HG02588 (cell line): ENCODE results near the gene CHST11.
A peak's percentile ranks its signal among the peaks of the same experiment; 100 is the strongest.

Experiments used
- ATAC-seq: cut with Tn5 transposase; IDR thresholded peaks from one replicate; pipeline ENCODE4 v1.9.1; 2021; ENCODE audit warnings: mild to moderate bottlenecking, moderate library complexity; ENCODE audit not compliant: unreplicated experiment

Gene CHST11

DNA sequence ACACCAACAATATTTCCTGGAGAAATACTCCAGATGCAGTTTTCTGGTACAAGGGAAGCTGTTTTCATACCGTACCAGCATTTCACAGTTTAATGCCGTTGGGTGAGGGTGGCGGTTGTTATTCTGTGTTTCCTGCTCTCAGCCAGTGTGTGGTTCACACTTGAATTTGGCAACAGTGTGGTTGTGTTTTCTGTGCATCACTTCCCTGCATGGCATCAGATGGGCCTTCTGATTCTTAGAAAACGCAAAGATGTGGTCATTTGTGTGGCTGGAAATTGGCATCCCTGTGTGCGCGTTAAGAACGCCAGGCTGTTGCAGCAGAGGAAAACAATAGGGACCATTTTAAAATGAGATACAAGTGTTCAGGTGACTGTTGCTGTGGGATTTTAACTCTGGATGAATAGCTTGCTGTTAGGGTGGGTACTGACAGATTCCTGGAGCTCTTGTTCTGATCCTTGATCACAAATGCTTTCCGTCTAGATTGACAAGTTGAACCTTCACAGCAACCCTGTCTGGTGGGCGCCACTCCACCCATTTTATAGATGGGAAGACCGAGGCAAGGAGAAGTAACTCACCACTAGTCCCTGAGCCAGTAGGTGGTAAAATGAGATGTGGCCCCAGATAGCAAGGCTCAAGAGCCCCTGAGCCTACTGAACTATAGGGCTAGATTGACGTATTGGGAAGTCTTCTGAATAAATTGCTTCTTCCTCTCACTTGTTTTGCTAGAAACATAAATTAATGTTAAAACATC lies 231.2 kb downstream of the CHST11 start:
- ATAC-seq, result no peak

DNA sequence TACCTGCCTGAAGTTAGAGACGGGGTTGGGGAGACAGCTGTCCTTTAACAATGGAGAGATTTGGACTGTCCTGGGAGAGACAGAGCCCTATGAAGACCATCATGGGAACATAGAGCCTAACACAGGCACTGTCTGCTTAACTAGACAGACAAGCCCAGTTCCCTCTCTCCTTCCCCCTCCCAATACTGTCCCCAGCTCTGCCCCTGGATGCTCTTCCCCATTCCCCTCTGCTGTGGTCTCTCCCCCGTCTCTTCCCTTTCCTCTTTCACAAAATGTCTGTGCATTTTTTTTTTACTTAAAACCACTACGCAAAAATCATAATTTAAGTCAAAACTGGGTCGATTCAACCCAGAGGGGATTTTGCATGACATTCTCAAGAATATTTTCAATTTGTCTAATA lies 232.9 kb downstream of the CHST11 start:
- ATAC-seq, result no peak

DNA sequence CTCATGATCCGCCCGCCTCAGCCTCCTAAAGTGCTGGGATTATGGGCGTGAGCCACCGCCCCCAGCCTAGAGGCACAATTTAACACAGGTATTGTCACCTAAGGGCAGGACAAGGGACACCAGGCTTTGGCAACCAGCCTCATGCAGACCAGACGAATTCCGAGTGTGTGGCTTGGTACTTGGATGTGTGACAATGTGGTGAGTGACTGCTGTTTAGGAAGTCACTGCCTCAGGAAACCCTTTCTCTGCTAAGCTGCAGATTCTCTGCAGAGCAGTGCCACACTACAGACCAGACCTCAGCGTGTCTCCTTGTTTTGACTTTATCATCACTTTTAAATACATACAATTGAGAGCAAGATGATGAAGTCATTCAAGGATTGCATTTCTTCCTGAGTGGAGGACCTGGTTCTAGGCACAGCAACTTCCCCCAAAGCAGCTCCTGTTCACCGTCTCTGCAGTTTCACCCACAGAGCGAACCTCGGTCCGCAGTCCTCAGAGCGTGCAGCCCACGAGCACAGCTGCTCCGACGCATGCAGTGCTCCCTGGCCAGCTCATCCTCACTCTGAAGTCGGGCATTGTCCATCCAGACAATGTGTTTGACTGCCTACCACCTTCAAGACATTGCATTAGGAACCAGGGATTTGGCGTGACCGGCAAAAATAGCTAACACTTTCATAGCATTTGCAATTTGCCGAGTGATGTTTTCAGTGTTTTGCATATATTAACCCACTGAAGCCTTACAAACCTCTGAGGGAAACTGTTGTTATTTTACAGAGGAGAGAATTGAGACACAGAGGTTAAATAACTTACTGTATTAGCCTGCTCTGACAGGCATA lies 235.2 kb downstream of the CHST11 start:
- peak; percentile 40 for ATAC-seq

DNA sequence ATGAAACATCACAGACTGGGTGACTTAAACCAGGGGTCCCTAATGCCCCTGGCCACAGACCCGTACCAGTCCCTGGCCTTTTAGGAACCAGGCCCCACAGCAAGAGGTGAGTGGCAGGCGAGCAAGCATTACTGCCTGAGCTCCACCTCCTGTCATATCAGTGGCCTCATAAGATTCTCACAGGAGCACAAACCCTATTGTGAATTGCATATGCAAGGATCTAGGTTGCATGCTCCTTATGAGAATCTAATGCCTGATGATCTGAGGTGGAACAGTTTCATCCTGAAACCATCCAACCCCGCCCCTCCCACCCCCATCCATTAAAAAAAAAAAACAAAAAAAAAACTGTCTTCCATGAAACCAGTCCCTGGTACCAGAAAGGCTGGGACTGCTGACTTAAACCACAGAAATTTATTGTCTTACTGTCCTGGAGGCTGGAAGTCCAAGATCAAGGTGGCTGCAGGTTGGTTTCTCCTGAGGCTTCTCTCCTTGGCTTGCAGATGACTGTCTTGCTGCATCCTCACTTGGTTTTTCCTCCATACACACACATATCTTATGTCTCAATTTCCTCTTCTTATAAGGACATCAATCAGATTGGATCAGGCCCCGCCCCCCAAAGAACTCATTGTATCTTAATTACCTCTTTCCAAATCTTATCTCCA lies 235.9 kb downstream of the CHST11 start:
- ATAC-seq, result no peak

DNA sequence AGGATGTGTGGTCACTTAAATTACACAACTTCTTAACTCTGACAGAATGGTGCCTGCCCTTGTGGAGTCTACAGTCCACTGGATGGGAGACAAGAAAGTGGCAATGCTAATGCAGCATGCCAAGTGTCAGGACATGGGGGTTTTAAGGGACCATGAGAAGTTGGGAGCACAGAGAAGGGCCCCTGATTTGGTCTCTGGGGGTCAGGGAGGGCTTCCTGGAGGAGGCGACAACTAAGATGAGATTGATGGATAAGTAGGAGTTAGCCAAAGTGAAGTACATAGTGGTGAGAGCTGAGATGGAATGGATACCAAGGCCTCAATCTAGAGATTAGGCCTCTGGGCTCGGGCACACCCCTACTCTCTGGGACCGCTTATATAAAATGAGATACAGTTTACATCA lies 236.7 kb downstream of the CHST11 start:
- no peak for ATAC-seq

DNA sequence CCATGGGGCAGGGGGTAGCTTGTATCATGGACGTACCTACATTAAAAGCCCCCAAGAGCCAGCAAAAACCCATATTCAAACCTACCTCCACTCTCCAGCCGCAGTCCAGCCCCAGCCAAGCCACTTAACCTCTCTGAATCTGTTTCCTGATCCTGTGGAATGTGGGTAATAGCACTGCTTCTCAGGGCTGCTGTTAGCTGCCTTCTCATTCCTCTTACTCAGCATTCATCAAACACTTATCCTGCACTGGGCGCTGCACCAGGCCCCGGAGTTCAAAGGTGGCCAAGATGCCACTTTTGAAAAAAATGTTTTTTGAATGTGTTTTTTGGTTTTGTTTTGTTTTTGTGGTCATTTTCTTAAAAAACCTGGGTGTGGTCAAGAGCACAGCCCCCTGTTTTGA lies 237.4 kb downstream of the CHST11 start:
- no peak for ATAC-seq

DNA sequence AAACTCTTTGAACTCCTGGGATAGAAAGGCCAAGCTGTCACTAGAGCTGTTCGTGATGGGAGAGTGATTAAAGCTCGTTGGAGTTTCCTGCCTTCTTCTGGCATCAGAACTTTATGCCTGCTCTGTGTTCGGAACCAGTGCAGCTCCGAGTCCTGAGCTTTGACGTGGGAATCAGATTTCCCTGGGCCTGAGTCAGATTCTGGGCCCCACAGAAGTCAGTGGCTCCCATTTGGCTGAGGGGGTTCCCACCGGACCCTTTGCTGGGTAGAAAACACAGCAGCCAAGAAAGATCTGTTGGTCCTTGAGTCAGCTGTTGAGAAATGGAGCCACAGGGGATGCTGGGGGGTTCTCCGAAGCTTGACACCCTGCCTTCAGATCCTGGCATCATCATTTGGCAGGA lies 238.0 kb downstream of the CHST11 start:
- no peak for ATAC-seq

DNA sequence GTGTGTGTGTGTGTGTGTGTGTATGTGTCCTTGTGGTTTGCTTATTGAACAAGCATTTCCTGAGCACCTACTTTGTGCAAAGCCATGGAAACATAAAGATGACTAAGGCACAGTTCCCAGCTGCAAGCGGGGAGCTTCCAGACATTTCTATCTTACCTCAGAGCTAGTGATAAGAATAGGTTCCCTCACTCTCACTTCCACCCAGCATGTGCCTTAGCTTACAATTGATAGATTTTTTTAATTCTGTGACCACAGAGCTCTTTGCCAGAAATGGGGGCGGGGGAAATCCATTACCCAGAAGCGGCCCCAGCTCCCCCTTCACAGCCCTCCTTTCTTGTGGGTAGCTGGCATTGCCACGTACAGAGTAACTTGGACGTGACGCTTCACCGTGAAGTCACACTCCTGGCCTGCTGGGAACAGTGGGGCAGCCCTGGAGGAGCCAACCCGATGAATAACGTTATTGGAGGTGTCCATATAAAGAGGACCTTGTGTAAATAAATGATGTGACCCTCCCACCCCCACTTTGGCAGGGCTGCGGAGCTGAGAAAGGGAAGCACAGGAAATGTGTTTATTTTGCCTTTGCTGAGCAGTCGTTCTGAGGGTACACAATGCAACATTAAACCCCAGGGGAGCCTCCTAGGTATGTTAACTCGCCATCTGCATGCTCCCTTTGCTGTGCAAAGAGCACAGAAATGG lies 238.9 kb downstream of the CHST11 start:
- no peak for ATAC-seq

DNA sequence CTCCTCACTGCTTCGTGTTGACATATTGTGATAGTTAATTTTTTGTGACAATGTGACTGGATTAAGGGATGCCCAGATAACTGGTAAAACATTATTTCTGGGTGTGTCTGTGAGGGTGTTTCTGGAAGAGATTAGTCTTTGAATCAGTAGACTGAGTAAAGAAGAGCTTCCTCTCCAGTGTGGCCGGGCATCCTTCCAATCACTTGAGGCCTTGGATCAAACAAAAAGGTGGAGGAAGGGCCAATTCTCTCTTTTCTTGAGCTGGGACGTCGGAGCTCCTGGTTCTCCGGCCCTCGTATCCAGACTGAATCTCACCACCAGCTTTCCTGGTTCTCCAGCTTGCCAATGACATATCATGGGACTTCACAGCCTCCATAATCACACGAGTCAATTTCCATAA lies 240.4 kb downstream of the CHST11 start:
- no peak for ATAC-seq

DNA sequence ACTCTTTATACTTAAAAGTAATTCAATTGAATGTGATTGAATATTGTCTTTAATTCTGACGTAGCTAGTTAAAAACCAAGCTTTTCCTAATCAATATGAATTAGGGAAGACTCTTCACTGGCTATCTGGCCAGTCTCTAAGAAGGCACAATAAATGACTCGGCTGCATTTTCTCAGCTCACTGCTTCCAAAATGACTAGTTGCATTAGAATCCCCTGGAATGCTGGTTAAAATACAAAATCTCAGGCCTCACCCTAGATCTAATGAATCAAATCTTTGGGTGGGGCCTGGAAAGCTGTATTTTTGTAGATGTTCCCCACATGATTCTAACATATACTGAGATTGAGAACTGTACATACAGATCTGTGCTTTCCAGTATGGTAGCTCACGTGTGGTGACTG lies 242.1 kb downstream of the CHST11 start:
- no peak for ATAC-seq

DNA sequence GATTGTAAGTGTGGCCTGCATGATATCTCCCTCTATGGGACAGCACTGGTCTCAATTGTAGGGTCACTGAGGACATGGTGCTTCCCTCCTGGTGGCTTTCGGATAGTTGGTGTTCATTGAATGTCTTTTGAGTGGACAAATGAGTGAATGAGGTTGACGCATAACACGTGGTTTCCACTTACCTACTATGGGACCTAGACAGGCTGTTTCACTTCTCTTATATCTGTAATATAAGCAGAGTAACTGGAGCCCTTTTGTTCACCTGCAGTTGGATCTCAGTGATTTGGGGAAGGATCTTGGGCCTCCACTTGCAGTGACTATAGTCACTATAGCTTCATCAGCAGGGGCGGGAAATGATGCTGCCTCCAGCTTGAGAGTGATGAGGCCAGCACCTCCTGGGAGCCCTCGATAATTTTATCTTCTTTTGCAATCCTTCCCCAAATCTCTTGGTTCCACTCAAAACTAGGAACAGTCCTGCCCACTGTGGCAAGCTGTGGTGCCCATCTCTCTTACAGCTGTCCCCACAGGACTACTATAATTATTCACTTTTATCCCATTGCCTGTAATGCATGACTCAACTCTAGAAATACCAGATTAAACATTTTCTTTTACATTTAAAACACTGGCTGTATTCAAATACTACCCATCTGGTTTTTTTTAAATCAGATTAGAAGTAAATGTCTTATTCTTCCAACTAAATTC lies 242.9 kb downstream of the CHST11 start:
- ATAC-seq, result peak; percentile 52

DNA sequence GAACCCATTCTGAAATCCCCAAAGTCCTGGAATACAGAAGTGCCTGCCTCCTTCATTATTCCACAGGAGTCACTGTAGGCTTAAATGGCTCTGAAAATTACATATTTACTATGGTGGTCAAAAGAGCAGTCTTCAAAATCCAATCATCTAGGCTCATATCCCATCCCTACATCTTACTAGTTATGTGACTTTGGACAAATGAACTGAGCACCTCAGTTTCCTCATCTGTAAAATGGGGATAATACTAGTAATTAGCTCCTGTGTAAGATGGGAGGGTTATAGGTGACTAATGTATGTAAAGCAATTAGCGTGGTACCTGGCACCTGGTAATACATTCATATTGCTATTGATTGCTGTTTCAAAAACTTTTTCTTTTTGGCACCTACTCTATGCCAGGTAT lies 243.6 kb downstream of the CHST11 start:
- ATAC-seq, result no peak

DNA sequence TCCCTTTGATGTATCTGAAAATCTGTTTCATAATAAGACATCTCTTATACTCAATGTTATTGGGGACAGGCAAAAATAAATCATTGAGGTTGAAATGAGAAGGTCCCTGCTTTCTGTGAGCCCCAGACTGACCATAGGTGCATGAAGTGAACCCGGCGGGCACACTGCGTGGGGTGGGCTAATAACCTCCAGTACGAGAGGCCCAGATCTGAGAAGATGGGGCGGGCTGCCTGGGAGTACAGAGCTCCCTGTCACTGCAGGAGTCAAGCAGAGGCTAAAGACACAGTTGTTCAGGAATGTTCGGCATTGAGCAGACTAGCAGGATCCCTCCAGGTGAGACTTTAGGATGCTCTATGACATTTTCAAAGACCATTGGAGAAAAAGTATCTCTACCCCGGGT lies 244.6 kb downstream of the CHST11 start:
- no peak for ATAC-seq

DNA sequence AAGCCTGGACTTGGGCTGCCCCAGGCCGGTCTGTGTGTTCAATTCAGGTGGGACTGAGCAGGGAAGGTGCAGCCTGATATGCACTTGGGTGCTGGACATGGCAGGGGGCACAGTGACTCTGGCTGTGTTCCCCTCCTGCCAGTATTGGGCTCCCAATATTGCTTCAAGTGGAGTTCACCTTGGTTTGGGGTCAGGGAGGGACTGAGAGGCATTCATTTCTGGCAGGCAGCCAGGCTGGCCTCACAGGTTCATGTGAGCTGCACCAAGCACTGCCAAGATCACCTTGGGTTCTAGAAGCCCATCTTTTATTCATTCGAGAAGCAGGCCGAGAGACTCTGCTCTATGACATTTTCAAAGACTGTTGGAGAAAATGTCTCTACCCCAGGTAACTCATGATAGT lies 245.0 kb downstream of the CHST11 start:
- ATAC-seq, result no peak

DNA sequence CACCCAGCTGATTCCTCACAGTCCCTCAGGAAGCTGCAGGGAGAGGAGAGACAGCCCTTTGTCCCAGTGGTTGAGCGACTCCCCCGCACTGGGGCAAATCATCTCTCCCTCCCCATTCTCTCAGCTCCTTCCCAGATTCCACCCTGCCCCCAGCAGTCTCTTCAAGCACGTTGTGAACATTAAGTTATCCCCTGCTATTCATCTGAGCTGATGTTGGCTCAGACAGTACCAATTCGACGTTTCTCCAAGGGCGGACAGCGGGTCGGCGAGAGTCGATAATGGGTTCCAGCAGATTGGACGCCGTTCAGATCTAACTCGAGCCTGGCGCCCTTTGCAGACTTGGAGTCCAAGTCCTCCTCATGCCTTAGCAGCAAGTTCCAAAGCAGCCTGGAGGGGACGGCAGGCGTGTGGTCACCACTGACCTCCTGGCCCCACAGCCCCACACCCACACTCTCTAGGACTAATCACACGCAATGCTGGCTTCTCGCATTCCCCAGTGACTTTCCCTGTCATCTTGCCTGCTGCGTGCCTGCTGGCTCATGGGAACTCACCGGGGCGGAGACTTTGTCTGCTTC lies 245.9 kb downstream of the CHST11 start:
- ATAC-seq, result no peak

DNA sequence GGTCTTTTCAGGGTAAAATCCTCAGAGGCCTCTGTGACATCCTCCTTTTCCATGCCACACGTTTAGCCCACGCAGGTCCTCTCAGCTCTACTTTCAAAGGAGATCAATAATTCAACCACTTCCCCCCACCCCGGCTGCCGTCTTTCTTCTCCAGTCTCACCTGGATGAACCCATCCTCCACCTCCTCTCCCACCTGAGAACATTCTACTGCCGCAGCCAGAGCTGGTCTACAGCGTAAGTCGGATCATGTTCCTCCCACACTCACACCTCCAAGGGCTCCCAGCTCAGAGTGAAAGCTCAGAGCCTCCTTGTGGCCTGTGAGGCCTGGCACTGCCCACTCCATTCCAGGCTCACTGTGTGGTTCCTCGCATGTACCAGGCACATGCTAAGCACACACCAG lies 246.6 kb downstream of the CHST11 start:
- no peak for ATAC-seq

DNA sequence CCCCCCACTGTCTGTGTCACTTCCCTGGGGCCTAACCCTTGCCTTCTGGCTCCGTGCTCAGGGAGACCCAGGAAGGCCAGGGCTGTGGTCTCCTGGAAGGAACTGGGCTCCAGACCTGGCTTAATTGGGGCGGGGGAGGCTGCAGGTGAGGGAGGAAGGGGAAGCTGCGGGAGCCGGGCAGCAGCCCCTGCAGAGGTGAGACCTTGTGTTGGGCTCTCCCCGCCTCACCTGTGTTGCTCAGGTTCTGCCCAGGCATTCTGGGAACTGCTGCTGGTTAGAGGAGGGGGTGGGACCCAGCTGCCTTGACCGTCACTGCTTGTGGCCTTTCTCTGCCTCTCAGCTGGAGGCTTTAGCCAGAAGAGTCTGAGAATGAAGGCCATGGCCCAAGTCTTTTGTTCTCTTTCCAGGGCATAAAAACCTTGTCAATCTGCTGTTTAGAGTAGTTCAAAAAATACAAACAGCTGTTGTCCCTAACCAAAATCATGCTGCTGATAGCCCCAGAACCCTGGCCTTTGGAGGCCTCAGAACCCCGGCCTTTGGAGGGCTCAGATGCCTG lies 247.6 kb downstream of the CHST11 start:
- ATAC-seq, result no peak

DNA sequence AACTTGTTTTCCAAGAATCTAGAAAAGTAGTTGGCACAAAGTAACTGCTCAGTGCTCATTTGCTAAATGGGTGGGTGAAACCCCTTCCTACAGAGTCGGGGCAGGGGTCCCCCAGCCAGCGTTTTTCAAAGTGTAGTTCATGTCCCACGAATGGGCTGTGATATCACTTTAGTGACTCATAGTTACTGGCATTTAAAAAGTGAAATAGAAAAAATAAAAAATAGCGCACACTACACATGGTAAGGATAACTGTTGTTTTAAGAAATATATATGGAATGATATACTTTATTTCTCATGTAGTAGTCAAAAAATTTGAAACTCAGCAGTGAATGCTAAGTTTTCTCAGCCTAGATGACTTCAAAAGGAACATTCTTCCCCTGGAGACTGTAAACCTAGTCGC lies 250.4 kb downstream of the CHST11 start:
- no peak for ATAC-seq

DNA sequence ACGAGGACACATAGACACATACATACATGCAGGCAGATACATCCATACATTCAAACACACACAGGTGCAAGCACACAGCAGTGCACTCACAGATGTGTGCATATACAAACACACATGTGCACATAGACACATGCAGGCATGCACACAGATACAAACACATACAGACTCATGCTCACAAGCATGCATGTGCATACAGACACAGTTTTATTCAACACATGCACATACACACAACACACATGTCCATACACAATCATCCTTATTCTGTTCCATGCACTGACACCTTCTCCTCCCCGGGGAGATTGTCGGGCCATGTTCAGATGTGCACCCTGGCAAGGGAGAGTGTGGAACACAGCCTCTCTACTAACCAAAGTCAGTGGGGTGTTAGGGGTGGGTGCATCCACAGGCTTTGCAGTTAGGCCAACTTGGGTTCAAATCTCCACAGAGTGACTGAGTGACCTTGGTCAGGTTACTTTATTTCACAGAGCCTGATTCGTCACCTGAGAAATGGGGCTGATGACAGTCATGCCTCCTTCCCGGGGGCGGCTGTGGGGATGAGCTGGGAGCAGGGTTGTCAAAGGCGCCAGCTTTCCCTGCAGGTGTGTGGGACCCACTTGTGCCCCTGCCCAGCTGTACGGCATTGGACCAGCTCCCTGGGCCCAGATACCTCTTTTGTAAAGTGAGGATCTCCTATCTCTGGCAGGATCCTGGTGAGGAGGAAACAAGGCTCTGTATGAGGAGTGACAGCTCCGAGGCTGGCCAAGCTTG lies 251.2 kb downstream of the CHST11 start:
- ATAC-seq, result no peak
